ENCODE results near the gene KEAP1. TPM values are rescaled to one million over a fixed set of nuclear protein-coding genes. Genes with fewer than 3 reads are reported as not detected.

Gene KEAP1
- total RNA-seq, 2 donors from 2014 or later, result 53.3 to 59.5 TPM

- WGBS, 2 experiments (ENCODE audit: insufficient coverage in 1 of 2, insufficient read length in 1 of 2), result 40 to 50% methylated on average over 1 to 5 of the region's 5 CpGs
- peak; percentile 85 for DNase-seq
- Mint-ChIP-seq H3K36me3 (ENCODE audit: low read depth) (no peaks in the 10 kb centered on the region), H3K27ac (no peak overlapping the region), H3K4me3 (no peak overlapping the region), H3K4me1 (no peaks in the 10 kb centered on the region), H3K27me3 (ENCODE audit: insufficient read depth) (peaks cover 5% of the 10 kb centered on the region), H3K9me3 (no peaks in the 10 kb centered on the region)
- TF ChIP-seq CTCF (conservative IDR thresholded peaks at IDR 0.05), result no peak
- Histone ChIP-seq H3K9ac (ENCODE audit: extremely low read depth, low read length, poor library complexity, severe bottlenecking) (no peak overlapping the region), H3K27me3 (ENCODE audit: control insufficient read depth, insufficient read depth, low read length, poor library complexity, severe bottlenecking) (no peaks in the 10 kb centered on the region), H3K36me3 (ENCODE audit: control insufficient read depth, insufficient read depth, low read length) (no peaks in the 10 kb centered on the region), H3K4me1 (ENCODE audit: control insufficient read depth, insufficient read depth, low read length) (no peaks in the 10 kb centered on the region), H3K27ac (ENCODE audit: low read depth, low read length) (no peak overlapping the region), H3K9me3 (ENCODE audit: control insufficient read depth, low read length) (no peaks in the 10 kb centered on the region), H3K4me3 (ENCODE audit: low read length) (no peak overlapping the region)
Observed at GRCh38 chr19:10454267-10454666, 48.9 kb downstream of the KEAP1 start.

DNA sequence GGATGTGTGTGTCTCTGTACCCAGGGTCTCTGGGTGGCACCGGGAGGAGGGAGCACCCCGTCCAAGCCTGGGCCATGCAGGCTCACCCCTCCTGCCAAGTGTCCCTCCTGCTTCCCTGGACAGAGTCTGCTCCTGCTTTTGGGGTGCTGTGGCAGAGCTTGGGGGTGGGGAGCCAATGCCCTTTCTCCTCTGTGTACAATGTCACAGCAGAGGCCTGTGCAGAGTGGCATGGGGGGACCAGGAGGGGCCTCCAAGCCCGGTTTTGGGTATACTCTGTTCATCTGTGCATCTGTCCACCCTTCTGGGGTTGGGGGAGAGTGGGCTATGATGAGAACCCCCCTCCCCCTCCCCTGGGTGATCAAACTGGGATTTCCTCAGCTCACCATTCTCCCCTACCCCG lies 49.3 kb downstream of the KEAP1 start:
- TF ChIP-seq CTCF (conservative IDR thresholded peaks at IDR 0.05), result no peak
- Histone ChIP-seq H3K36me3 (ENCODE audit: control insufficient read depth, insufficient read depth, low read length) (no peaks in the 10 kb centered on the region), H3K9me3 (ENCODE audit: control insufficient read depth, low read length) (no peaks in the 10 kb centered on the region), H3K27ac (ENCODE audit: low read depth, low read length) (no peak overlapping the region), H3K9ac (ENCODE audit: extremely low read depth, low read length, poor library complexity, severe bottlenecking) (no peak overlapping the region), H3K27me3 (ENCODE audit: control insufficient read depth, insufficient read depth, low read length, poor library complexity, severe bottlenecking) (no peaks in the 10 kb centered on the region), H3K4me1 (ENCODE audit: control insufficient read depth, insufficient read depth, low read length) (no peaks in the 10 kb centered on the region), H3K4me3 (ENCODE audit: low read length) (no peak overlapping the region)
- WGBS, 2 experiments (ENCODE audit: insufficient coverage in 1 of 2, insufficient read length in 1 of 2), result 84% methylated on average over 4 of the region's 4 CpGs; no CpG with 5 or more reads in 1 of the 2 experiments
- Mint-ChIP-seq H3K4me3 (no peak overlapping the region), H3K9me3 (no peaks in the 10 kb centered on the region), H3K4me1 (no peaks in the 10 kb centered on the region), H3K36me3 (ENCODE audit: low read depth) (no peaks in the 10 kb centered on the region), H3K27me3 (ENCODE audit: insufficient read depth) (peaks cover 8% of the 10 kb centered on the region), H3K27ac (no peak overlapping the region)
- no peak for DNase-seq

DNA sequence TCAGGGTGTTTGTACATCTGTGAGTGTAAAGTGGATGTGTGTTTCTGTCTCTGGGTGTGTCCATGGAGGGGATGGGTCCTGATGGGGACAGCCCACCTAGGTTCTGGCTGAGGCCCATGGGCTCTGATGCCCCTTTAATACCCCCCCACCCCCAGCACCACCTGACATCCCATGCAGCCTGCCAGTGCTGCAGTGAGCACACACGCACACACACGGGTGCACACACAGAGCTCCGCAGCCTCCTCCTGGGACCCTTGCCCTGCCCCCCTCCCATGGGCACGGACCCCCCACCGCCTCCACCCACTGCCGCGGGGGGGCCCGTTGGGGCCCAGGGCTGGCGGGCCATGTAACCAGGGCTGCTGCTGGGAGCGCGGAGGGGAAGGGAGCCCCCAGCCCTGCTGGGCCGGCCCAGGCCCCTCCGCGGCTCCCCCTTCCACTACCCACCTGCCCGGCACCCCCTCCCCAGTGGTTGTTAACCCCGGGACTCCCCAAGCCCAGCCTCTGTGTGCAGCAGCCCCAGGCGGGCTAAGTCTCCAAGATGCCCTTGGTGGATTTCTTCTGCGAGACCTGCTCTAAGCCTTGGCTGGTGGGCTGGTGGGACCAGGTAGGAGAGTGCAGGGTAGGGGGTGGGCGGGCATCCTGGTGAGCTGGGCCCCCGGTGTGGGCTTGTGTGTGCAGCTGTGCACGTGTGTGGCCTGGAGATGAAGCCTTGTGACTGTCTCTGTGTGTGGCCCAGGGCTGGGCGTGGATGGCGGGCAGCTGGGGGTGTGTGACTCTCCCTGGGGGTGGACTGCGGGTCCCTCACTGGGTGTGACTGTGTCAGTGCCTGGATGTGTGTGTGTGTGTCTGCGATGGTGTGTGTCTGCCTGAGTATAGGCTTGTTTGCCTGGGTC lies 50.2 kb downstream of the KEAP1 start:
- Mint-ChIP-seq H3K9me3 (no peaks in the 10 kb centered on the region), H3K4me3 (no peak overlapping the region), H3K4me1 (no peaks in the 10 kb centered on the region), H3K36me3 (ENCODE audit: low read depth) (no peaks in the 10 kb centered on the region), H3K27me3 (ENCODE audit: insufficient read depth) (peaks cover 10% of the 10 kb centered on the region), H3K27ac (no peak overlapping the region)
- 85 to 87% methylated on average over 4 to 24 of the region's 25 CpGs for WGBS, 2 experiments (ENCODE audit: insufficient coverage in 1 of 2, insufficient read length in 1 of 2)
- Histone ChIP-seq H3K36me3 (ENCODE audit: control insufficient read depth, insufficient read depth, low read length) (no peaks in the 10 kb centered on the region), H3K27ac (ENCODE audit: low read depth, low read length) (no peak overlapping the region), H3K9me3 (ENCODE audit: control insufficient read depth, low read length) (no peaks in the 10 kb centered on the region), H3K4me3 (ENCODE audit: low read length) (no peak overlapping the region), H3K4me1 (ENCODE audit: control insufficient read depth, insufficient read depth, low read length) (no peaks in the 10 kb centered on the region), H3K27me3 (ENCODE audit: control insufficient read depth, insufficient read depth, low read length, poor library complexity, severe bottlenecking) (no peaks in the 10 kb centered on the region), H3K9ac (ENCODE audit: extremely low read depth, low read length, poor library complexity, severe bottlenecking) (no peak overlapping the region)
- DNase-seq, result no peak
- TF ChIP-seq CTCF (conservative IDR thresholded peaks at IDR 0.05), result no peak

Measured in endodermal cell (in vitro differentiated cells).